Measurements from ENCODE around the gene PARG.

- TF ChIP-seq ARNTL (CRISPR knock-in tag; IDR thresholded peaks at IDR 0.05; ENCODE audit: borderline replicate concordance, low read depth) (no peak), RARB (CRISPR knock-in tag; IDR thresholded peaks at IDR 0.05) (no peak), PPARA (CRISPR knock-in tag; IDR thresholded peaks at IDR 0.05; ENCODE audit: borderline replicate concordance) (no peak), POU6F1 (CRISPR knock-in tag; IDR thresholded peaks at IDR 0.05; ENCODE audit: borderline replicate concordance, low read depth) (no peak), GLIS3 (CRISPR knock-in tag; IDR thresholded peaks at IDR 0.05) (no peak), TCF4 (CRISPR knock-in tag; IDR thresholded peaks at IDR 0.05; ENCODE audit: borderline replicate concordance) (no peak), TOX (CRISPR knock-in tag; IDR thresholded peaks at IDR 0.05; ENCODE audit: borderline replicate concordance) (no peak), ZC3H10 (CRISPR knock-in tag; IDR thresholded peaks at IDR 0.05) (no peak), PATZ1 (CRISPR knock-in tag; IDR thresholded peaks at IDR 0.05; ENCODE audit: borderline replicate concordance) (no peak)
These were observed 111.0 kb downstream of the PARG start for GRCh38 chr10:49830846-49831245.

All from SK-N-SH treated with all-trans-retinoic acid at 6 μM for 48 hours (cell line).